GM10266 (cell line): Measurements from ENCODE around the gene ALKBH8.
A peak's percentile ranks its signal among the peaks of the same experiment; 100 is the strongest.

ENCODE experiments used
- DNase-seq: peaks from one replicate; pipeline ENCODE4 v3.0.0; 2012; ENCODE audit errors: extremely low spot score
- CTCF ChIP-seq: IDR thresholded peaks from 2 replicates; pipeline ENCODE4 v1.5.1; 2012; ENCODE audit warnings: mild to moderate bottlenecking, low read depth; ENCODE audit not compliant: control insufficient read depth, insufficient read depth; ENCODE audit errors: missing control alignments

The ALKBH8 gene

GRCh38 chr11:107598225-107599139 lies 32.9 kb upstream of the ALKBH8 start:
- peak; percentile 28 for DNase-seq
- peak; percentile 50 for TF ChIP-seq CTCF

- DNase-seq, result no peak
- TF ChIP-seq CTCF, result no peak
Observed at GRCh38 chr11:107594736-107595135, 29.2 kb upstream of the ALKBH8 start.

GRCh38 chr11:107593951-107594350 lies 28.4 kb upstream of the ALKBH8 start:
- TF ChIP-seq CTCF, result no peak
- DNase-seq, result no peak

- no peak for DNase-seq
- TF ChIP-seq CTCF, result no peak
Observed at GRCh38 chr11:107592813-107593212, 27.3 kb upstream of the ALKBH8 start.

DNA sequence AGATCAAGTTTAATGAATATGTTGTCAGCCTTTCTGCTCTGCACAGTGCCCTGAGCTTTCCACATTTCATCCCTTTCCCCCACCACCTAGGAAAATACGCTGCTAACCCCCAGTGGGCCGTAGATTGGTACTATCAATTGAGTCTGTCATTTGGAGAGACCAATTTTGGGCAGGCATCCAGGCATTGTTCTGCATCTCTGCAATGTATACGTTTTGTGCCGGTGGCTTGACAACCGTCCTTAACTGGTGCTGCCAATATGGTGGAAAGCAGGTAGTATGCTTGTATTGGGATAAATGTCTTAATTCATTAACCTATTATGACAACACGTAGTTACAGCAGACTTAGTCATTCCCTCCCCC lies 26.7 kb upstream of the ALKBH8 start:
- no peak for TF ChIP-seq CTCF
- no peak for DNase-seq

DNA sequence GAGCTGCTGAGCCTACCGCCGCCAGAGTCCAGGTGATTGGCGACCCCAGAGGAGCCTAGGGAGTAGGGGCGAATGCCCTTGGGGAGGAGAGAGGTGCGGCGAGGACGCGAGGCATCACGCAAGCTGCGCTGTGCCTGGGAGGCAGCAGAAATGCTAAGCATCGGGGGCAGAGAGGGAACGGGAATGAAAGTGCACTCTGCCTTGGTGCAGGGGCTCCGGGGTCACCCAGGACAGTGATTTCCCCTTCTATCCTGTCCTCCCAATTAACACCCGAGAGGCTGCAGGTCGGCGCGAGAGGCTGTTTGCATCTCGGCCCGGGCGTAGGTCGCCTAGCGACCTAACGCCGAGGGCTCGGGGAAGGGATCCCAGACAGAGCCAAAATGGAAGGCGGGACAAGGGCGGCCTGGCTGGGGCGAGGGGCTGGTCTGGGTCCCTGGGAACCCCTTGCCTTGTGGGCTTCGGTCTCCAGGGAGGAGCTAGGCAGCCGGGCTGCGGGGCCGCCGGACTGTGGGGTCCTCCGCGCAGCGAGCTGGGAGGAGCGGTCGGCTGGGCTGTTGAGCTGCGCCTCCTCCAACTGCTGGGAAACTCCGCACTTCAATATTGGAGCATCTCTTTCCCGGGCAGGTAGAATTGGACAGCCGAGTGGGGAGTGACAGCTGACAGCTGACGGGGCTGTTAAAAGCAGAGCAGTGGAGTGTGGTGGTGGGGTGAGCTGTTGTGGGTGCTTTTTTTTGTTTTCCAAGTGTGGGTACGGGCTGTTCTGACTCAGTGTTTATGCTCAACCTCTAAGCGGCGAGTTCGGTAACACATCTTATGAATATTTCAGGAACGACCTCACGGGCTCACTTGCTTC lies 26.1 kb upstream of the ALKBH8 start:
- peak; percentile 60 for DNase-seq
- TF ChIP-seq CTCF, result no peak
